Uterus (tissue), 4 donors: ENCODE data around the gene ZNF521. TPM values are rescaled to one million over a fixed set of nuclear protein-coding genes. Genes with fewer than 3 reads are reported as not detected.
A peak's percentile ranks its signal among the peaks of the same experiment; 100 is the strongest.

Source experiments
- DNase-seq, 2 donors: peaks; one replicate each; pipeline ENCODE4 v3.0.0-alpha.2; 2019 to 2020
- H3K27ac ChIP-seq, 2 donors: fragments of 200-600 bp; sonication (generic); 1 replicate in 1 of 2; 2 replicates in 1 of 2; pipeline ENCODE4 v1.5.1; 2016 to 2018
- H3K27me3 ChIP-seq, 2 donors: fragments of 200-600 bp; sonication (generic); one replicate each; pipeline ENCODE4 v1.5.1; 2018 to 2019; ENCODE audit warnings: control low read depth in 1 of 2
- H3K36me3 ChIP-seq, 2 donors: fragments of 200-600 bp; sonication (generic); one replicate each; pipeline ENCODE4 v1.5.1; 2019; ENCODE audit warnings: control low read depth in 1 of 2
- H3K4me1 ChIP-seq, 2 donors: fragments of 200-600 bp; sonication (generic); one replicate each; pipeline ENCODE4 v1.5.1; 2018 to 2019; ENCODE audit warnings: control low read depth in 1 of 2
- H3K4me3 ChIP-seq, 2 donors: fragments of 200-600 bp; sonication (generic); 1 replicate in 1 of 2; 2 replicates in 1 of 2; pipeline ENCODE4 v1.5.1; 2018 to 2019; ENCODE audit warnings: mild to moderate bottlenecking in 1 of 2
- H3K9me3 ChIP-seq, 2 donors: fragments of 200-600 bp; sonication (generic); one replicate each; pipeline ENCODE4 v1.5.1; 2019; ENCODE audit warnings: control low read depth in 1 of 2
- POLR2A ChIP-seq, 2 donors: fragments of 450-650 bp; IDR thresholded peaks; one replicate each; pipeline ENCODE4 v1.6.1; 2016; ENCODE audit warnings: antibody characterized with exemption in 2 of 2, mild to moderate bottlenecking in 1 of 2, moderate library complexity in 1 of 2
- intact Hi-C: fragments of 100-400 bp; cut with DNase I; formaldehyde crosslinking; loops from one replicate; pipeline ENCODE4 v1.15.1; 2023; ENCODE audit warnings: low total_unique reads
- total RNA-seq, 4 donors: library from RNA; depleted of rRNA in 3 of 4; stranded (reverse); fragments of >200 nt in 3 of 4; gene quantifications; one replicate each; pipeline versions ENCODE4 v1.1.0 to v1.2.4, GENCODE V29; 2014 to 2023
- TF ChIP-seq, protein P1 (sequence below), 4 experiments: fragments of 200-600 bp in 2 of 4; fragments of 450-650 bp in 2 of 4; sonication (generic) in 2 of 4; IDR thresholded peaks; one replicate each; pipeline ENCODE4 v1.5.1; 2016 to 2019; ENCODE audit warnings: antibody characterized with exemption in 4 of 4, mild to moderate bottlenecking in 2 of 4, moderate library complexity in 1 of 4
- donor health status: DM: yes; HTN: yes; CAD: no.

ZNF521 gene
- total RNA-seq, 4 donors from 2014 or later: 47.4 to 116 (median 72.8) TPM

- DNase-seq: no peak
- Histone ChIP-seq H3K4me3 (no peak overlapping the region), H3K9me3 (no peaks in the 10 kb centered on the region), H3K36me3 (no peaks in the 10 kb centered on the region), H3K27ac (peak overlapping the region; percentile 71 to 85), H3K27me3 (no peaks in the 10 kb centered on the region), H3K4me1 (peaks cover 0 to 7% of the 10 kb centered on the region in 2 donors)
- no peak for TF ChIP-seq POLR2A (IDR thresholded peaks at IDR 0.05)
- TF ChIP-seq, protein P1, sequence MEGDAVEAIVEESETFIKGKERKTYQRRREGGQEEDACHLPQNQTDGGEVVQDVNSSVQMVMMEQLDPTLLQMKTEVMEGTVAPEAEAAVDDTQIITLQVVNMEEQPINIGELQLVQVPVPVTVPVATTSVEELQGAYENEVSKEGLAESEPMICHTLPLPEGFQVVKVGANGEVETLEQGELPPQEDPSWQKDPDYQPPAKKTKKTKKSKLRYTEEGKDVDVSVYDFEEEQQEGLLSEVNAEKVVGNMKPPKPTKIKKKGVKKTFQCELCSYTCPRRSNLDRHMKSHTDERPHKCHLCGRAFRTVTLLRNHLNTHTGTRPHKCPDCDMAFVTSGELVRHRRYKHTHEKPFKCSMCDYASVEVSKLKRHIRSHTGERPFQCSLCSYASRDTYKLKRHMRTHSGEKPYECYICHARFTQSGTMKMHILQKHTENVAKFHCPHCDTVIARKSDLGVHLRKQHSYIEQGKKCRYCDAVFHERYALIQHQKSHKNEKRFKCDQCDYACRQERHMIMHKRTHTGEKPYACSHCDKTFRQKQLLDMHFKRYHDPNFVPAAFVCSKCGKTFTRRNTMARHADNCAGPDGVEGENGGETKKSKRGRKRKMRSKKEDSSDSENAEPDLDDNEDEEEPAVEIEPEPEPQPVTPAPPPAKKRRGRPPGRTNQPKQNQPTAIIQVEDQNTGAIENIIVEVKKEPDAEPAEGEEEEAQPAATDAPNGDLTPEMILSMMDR (IDR thresholded peaks at IDR 0.05): no peak
- intact Hi-C loops: loop anchor here (10.0 kb wide), 2 partner anchors 55 to 115 kb away; no protein-coding TSS in a partner anchor
Observed at GRCh38 chr18:25229920-25230319, 122.0 kb downstream of the ZNF521 start.

GRCh38 chr18:25229081-25229480 is 122.9 kb downstream of the ZNF521 start:
- TF ChIP-seq, protein P1 (IDR thresholded peaks at IDR 0.05): no peak
- TF ChIP-seq POLR2A (IDR thresholded peaks at IDR 0.05): no peak
- DNase-seq: peak in 1 of 2 donors; percentile 55
- peak overlapping the region; percentile 71 to 85 for H3K27ac ChIP-seq

DNA sequence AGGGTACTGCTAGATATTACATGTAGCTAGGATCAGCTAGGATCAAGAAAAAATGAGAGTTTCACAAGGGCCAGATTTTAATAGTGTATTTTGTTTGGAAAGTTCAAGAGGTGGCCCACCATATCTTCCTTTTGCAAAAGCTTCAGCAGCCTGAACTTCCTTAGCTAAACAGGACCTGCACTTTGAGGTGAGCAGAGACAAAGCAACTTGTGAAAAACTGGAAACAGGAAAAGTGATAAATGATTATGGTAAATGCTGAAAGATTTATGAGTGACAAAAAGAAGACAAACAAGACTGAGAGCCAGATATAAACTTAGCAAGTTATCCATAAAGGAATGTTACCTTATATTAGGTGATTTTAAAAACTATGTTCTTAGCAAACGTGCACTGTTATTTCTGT is 123.6 kb downstream of the ZNF521 start:
- intact Hi-C loops: no loop called here
- Histone ChIP-seq H3K4me1 (peaks cover 0 to 7% of the 10 kb centered on the region in 2 donors), H3K4me3 (no peak overlapping the region), H3K36me3 (no peaks in the 10 kb centered on the region), H3K27me3 (no peaks in the 10 kb centered on the region), H3K27ac (peak overlapping the region; percentile 71 to 85), H3K9me3 (no peaks in the 10 kb centered on the region)
- TF ChIP-seq, protein P1 (IDR thresholded peaks at IDR 0.05): no peak
- TF ChIP-seq POLR2A (IDR thresholded peaks at IDR 0.05): no peak
- DNase-seq: no peak

More at GRCh38 chr18:25229081-25229480, 122.9 kb downstream of the ZNF521 start:
- Histone ChIP-seq H3K4me1 (peaks cover 0 to 7% of the 10 kb centered on the region in 2 donors), H3K27me3 (no peaks in the 10 kb centered on the region), H3K4me3 (no peak overlapping the region), H3K9me3 (no peaks in the 10 kb centered on the region), H3K36me3 (no peaks in the 10 kb centered on the region)
- intact Hi-C loops: no loop called here

DNA sequence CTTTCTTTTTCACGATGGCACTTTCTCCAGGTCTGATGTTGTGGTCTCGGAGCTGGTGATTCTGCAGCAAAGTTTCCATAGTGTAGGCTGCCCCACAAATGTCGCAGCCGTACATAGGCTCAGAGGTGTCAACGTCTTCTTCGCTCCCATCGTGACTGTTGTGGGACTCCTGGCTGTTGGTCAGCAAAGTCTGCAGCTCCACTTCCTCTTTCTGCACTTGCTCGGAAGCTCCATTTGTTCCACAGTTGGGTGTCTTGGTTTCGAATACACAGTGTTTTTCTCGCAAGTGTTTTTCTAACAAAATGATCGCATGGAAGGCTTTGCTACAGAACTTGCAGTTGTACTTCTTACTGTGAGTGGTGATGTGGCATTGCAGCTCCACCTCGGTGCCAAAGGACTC is 126.8 kb downstream of the ZNF521 start:
- Histone ChIP-seq H3K9me3 (no peaks in the 10 kb centered on the region), H3K36me3 (no peaks in the 10 kb centered on the region), H3K4me3 (no peak overlapping the region), H3K27me3 (no peaks in the 10 kb centered on the region), H3K27ac (no peak overlapping the region), H3K4me1 (peaks cover 0 to 2% of the 10 kb centered on the region in 2 donors)
- no peak for DNase-seq
- TF ChIP-seq, protein P1 (IDR thresholded peaks at IDR 0.05): no peak
- no peak for TF ChIP-seq POLR2A (IDR thresholded peaks at IDR 0.05)
- intact Hi-C loops: no loop called here

DNA sequence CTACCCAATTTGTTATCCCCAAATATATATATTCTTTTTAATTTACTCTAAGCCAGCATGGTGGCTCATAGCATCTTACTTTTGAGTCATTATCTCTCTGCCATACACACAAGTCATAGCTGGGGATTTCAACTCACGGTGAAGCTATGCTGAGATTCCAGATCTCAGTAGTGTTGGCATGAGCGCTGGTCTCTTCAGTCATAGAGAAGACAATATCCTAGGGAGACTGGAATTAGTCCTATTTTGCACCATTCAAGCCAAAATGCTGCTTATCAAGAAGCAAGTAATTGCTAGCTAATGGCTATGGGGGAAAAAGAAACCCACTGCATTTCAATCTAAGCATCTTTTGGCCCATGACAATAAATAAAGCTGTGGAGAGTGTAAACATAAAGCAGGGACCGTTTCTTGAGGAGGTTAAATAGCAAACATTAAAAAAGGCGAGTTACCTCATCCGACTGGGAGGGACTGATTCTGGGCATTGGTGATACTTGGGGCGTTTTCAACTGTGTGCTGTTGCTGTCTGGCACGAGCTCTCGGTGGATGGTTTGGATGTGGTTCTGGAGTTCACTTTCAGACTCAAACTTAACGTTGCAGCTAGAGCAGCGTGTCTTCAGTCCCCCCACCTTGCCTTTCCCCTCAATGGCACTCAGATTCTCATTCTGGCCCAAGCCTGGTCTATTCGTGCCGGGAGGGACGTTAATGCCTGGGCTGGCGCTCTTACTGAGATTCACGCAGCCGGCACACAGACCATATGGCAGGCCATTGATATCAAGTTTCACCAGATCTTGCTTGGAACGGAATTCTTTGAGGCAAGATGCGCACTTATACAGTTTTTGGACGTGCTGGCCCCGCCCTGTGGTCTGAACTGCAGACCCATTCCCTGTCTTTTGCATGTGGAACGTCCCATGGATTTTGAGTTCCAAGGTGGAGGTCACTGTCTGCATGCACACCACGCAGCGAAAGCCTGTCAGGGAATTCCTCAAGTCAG is 127.8 kb downstream of the ZNF521 start:
- Histone ChIP-seq H3K4me1 (no peaks in the 10 kb centered on the region), H3K36me3 (no peaks in the 10 kb centered on the region), H3K27me3 (no peaks in the 10 kb centered on the region), H3K4me3 (no peak overlapping the region), H3K27ac (no peak overlapping the region), H3K9me3 (no peaks in the 10 kb centered on the region)
- TF ChIP-seq POLR2A (IDR thresholded peaks at IDR 0.05): no peak
- TF ChIP-seq, protein P1 (IDR thresholded peaks at IDR 0.05): no peak
- DNase-seq: no peak
- intact Hi-C loops: no loop called here
